Bronchial epithelial cell (primary cell): ENCODE data around the gene HPS5. TPM values are rescaled to one million over a fixed set of nuclear protein-coding genes. Genes with fewer than 3 reads are reported as not detected.

Source experiments
- DNase-seq: peaks from one replicate; pipeline ENCODE4 v3.0.0-alpha.2; 2010; ENCODE audit warnings: low read depth
- FAIRE-seq: peaks from 2 replicates; lab custom pipeline; 2011; peaks lifted over from hg19 to GRCh38; lab: Jason Lieb, UNC
- H3K27me3 ChIP-seq: 2 replicates; pipeline ENCODE4 v1.5.1; 2011; ENCODE audit warnings: low read length; ENCODE audit not compliant: control insufficient read depth, insufficient read depth
- H3K36me3 ChIP-seq: 2 replicates; pipeline ENCODE4 v1.5.1; 2011; ENCODE audit warnings: low read length; ENCODE audit not compliant: control insufficient read depth, insufficient read depth
- H3K4me3 ChIP-seq: 2 replicates; pipeline ENCODE4 v1.5.1; 2011; ENCODE audit warnings: mild to moderate bottlenecking, low read depth, low read length, control low read depth
- total RNA-seq: library from RNA; depleted of rRNA; stranded (reverse); fragments of >200 nt; gene quantifications from 2 replicates; pipeline ENCODE4 v1.2.1, GENCODE V29; 2014
- TF ChIP-seq, protein P1 (sequence below): IDR thresholded peaks from 2 replicates; pipeline ENCODE4 v1.5.1; 2011; ENCODE audit warnings: mild to moderate bottlenecking, moderate library complexity, low read length, control low read depth, inconsistent platforms; ENCODE audit not compliant: insufficient read depth, severe bottlenecking

The HPS5 gene
- total RNA-seq, 1 donor from 2014 or later, result 39.0 TPM

DNA sequence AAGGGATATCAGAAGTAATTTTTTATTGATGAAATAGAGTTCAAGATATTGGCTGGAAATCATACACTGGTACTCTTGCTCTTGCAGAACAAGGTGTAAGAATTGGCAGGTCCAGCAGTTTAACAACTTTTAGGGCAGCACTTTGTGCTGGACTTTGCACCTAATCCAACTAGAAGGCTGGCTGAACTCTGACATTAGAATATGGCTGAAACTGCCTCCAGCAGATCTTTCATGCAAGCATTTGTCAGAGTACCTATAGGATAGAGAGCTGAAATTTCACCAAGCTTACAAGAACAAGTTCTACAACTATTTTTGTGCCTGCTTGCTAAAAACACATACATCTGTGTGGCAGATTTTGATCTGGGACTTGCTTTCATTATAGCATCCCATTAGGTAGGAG lies 17.2 kb downstream of the HPS5 start:
- Histone ChIP-seq H3K27me3 (no peaks in the 10 kb centered on the region), H3K4me3 (no peak overlapping the region), H3K36me3 (peaks cover 4% of the 10 kb centered on the region)
- TF ChIP-seq, protein P1, sequence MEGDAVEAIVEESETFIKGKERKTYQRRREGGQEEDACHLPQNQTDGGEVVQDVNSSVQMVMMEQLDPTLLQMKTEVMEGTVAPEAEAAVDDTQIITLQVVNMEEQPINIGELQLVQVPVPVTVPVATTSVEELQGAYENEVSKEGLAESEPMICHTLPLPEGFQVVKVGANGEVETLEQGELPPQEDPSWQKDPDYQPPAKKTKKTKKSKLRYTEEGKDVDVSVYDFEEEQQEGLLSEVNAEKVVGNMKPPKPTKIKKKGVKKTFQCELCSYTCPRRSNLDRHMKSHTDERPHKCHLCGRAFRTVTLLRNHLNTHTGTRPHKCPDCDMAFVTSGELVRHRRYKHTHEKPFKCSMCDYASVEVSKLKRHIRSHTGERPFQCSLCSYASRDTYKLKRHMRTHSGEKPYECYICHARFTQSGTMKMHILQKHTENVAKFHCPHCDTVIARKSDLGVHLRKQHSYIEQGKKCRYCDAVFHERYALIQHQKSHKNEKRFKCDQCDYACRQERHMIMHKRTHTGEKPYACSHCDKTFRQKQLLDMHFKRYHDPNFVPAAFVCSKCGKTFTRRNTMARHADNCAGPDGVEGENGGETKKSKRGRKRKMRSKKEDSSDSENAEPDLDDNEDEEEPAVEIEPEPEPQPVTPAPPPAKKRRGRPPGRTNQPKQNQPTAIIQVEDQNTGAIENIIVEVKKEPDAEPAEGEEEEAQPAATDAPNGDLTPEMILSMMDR, result no peak
- FAIRE-seq (no peak), DNase-seq (no peak)

DNA sequence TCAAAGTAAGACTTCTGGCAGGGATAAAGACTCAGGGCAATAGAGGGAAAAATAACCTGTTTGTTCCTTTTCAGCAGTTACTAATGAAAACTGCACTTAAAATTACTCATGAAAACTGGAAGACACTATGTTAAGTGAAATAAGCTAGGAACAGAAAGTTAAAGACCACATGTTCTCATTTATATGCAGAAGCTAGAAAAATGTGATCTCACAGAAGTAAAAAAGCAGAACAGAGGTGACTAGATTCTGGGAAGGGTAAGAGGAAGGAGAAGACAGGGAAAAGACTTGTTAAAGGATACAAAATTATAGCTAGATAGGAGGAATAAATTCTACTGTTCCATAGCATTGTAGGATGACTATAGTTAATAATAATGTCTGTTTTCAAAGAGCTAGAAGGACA lies 22.2 kb downstream of the HPS5 start:
- Histone ChIP-seq H3K36me3 (peaks cover 11% of the 10 kb centered on the region), H3K27me3 (no peaks in the 10 kb centered on the region), H3K4me3 (no peak overlapping the region)
- TF ChIP-seq, protein P1, result no peak
- DNase-seq (no peak), FAIRE-seq (no peak)

GRCh38 chr11:18295316-18295715 lies 26.6 kb downstream of the HPS5 start:
- TF ChIP-seq, protein P1, result no peak
- DNase-seq, result no peak
- no peak overlapping the region for H3K4me3 ChIP-seq
- H3K36me3 ChIP-seq, result peaks cover 12% of the 10 kb centered on the region
- no peak for FAIRE-seq
- no peaks in the 10 kb centered on the region for H3K27me3 ChIP-seq

GRCh38 chr11:18294862-18295261 lies 27.1 kb downstream of the HPS5 start:
- no peak for DNase-seq
- H3K27me3 ChIP-seq, result no peaks in the 10 kb centered on the region
- FAIRE-seq, result no peak
- no peak overlapping the region for H3K4me3 ChIP-seq
- H3K36me3 ChIP-seq, result peaks cover 13% of the 10 kb centered on the region
- TF ChIP-seq, protein P1, result no peak

GRCh38 chr11:18288911-18289310 lies 33.0 kb downstream of the HPS5 start:
- H3K27me3 ChIP-seq, result no peaks in the 10 kb centered on the region
- TF ChIP-seq, protein P1, result no peak
- FAIRE-seq, result no peak
- no peak for DNase-seq
- H3K4me3 ChIP-seq, result no peak overlapping the region
- peaks cover 16% of the 10 kb centered on the region for H3K36me3 ChIP-seq

- no peak for DNase-seq
- FAIRE-seq, result no peak
- Histone ChIP-seq H3K27me3 (no peaks in the 10 kb centered on the region), H3K4me3 (no peak overlapping the region), H3K36me3 (peaks cover 20% of the 10 kb centered on the region)
- TF ChIP-seq, protein P1, result no peak
These were observed 36.1 kb downstream of the HPS5 start for GRCh38 chr11:18285841-18286240.
